Stimulated activated CD8-positive, alpha-beta memory T cell treated with anti-CD3 and anti-CD28 coated beads, Interleukin-7, amount 100 ng/mL, for 4 hours (primary cell): Measurements from ENCODE around the gene SP140L.
"Not testable (repeated sequence)": the region's sequence is repeated elsewhere in the genome, so short reads cannot be mapped to it uniquely, and the experiment has no call there.

Experiments used
- DNase-seq, 2 donors: peaks; one replicate each; pipeline ENCODE4 v3.0.0-alpha.2; 2020; ENCODE audit warnings: low read depth in 2 of 2

SP140L gene

DNA sequence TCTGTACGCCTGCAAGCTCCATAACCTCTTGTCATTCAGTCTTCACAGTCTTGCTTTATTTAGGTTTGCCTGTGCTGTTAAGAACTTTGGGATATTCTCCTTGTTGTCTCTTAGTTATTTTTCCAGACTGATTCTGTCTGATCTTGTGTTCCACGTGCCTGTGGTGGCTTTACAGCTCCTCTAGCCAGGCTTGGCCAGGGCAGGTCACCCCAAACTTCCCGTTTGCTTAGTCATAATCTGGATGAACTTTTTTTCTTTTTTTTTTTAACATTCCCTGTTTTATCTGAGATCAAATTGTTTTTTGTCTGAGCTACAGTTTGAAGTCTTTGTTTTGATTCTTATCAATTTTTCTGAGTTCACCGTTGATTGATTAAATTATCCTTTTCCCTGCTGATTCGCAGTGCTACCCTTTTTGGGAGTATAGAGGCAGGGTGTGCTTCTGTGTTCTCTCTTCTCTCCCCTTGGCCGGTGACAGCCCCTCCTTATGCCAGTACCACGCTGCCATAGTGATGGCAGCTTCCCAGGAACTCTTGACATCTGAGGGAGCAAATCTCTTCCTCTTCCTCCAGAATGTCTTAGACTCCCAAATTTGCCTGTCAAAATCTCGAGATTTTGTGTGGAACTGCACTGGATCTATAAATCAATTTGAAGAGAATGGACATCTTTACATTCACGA lies 91.5 kb downstream of the SP140L start:
- no peak for DNase-seq

DNA sequence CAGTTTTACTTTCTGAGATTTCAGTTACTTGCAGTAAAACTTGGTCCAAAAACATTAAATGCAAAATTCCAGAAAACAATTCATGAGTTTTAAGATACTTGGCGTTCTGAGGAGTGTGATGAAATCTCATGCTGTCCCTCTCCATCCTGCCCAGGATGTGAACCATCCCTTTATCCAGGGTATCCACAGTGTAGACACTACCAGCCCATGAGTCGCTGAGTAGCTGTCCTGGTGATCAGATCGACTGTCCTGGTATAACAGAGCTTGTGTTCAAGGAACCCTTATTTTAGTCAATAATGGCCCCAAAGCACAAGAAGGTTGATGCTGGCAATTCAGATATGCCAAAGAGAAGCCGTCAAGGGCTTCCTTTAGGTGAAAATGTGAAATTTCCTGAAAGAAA lies 92.2 kb downstream of the SP140L start:
- DNase-seq: no peak

DNA sequence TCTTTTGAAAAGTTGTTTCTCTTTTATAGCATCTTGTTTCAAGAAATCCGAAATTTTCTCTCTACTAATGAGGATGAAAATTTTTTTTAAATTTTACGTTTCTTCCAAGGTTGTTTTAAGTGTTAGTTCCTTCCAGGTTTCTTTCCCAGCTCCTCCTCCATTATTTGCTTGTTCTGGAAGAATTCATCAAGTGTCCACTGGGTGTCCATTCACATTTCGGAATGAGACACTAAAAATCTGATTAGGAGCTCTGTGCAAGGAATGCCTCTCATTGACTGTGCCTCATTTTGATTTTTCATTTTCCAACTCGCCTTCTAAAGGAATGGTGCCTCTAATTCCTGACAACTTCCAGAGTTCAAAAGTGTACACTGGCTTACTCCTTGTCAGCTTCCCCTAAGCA lies 95.2 kb downstream of the SP140L start:
- no peak for DNase-seq

DNA sequence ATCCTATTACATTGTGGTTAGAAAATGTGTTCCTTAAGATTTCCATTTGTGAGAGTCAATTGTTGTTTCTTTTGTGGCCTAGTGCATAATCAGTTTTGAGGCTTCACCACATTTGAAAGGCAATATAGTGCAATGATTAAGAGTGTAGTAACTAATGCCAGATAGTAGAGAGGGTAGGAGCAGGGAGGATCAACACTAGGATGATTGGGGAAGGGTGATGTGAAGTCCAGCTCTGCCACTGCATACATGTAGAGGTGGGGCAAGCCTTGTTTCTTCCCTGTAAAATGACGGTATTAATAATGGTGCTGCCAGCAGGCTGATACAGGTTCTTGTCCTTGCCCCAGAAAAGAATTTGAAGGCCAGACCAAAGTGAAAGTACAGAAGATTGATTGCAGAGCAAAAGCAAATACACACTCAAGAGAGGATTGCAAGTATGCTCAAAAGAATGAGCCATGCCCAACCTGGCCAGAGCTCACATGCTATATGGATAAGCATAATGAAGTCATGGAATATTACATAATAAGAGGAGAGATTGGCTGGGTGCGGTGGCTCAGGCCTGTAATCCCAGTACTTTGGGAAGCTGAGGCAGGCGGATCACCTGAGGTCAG lies 97.0 kb downstream of the SP140L start:
- DNase-seq: no peak

DNA sequence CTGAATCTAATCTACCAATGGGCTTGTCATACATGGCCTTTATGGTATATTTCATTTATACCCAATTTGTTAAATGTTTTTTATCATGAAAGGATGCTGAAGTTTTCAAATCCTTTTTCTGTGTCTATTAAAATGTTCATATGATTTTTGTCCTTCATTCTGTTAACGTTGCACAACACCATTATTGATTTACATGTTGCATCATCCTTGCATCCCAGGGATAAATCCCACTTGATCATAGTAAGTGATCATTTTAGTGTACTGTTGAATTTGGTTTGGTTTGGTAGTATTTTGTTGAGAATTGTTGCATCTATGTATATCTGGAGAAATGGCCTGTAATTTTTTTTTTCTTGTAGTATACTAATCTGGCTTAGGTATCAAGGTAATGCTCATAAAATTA lies 98.4 kb downstream of the SP140L start:
- DNase-seq: no peak

DNA sequence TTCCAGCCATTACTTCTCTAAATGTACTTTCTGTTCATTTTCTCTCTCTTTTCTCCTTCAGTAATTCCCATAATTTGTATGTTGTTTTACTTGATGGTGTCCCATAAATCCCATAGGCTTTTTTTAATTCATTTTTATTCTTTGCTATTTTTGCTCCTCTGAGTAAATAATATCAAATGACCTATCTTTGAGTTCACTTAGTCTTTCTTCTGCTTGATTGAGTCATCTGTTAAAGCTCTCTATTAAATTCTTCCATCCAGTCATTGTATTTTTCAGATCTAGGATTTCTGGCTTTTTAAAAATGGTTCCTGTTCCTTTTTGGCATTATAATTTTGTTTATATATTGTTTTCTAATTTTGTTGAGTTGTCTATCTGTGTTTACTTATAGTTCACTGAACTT lies 102.5 kb downstream of the SP140L start:
- DNase-seq: no peak

DNA sequence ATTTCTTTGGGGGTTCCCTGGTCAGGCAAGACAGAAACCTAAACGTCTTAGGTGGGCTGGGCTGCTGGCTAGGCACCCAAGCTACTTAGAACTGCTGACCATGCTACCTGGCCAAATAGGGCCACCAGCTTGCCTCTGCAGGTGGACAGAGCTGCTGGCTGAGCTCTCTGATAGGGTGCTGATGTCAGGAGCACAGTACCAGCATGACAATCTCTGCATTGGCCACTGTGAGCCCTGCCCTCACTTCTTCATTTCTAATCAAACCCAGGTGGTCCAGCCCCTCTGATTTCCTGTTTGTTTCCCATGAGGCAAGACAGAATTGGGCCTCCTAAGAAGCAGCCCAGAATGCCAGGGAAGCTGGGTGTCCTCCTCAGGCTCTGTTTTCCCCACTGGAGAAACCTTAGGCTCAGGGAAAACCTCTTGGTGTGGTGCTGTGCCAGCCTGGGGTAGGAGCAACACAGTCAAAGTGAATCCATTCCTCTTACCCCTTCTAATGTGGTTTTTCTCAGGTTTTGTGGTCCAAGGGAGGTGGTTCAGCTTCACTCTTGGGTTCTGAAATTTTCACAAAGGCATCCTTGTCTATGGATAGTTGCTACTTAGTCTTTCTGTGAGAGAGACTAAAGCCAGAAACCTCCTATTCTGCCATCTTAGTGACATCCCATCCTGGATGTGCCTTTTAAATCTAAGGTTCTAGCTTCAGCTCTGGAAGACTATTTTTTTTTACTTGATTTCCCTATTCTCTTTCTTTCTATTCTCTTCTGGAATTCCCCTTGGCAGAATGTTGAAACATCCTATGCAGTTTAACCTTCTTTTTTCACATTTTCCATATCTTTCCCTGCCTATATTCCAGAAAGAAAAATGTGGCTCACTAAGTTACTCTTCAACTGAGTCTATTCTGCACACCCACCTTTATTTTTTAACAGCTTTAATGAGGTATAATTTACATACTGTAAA lies 104.2 kb downstream of the SP140L start:
- DNase-seq: no peak

DNA sequence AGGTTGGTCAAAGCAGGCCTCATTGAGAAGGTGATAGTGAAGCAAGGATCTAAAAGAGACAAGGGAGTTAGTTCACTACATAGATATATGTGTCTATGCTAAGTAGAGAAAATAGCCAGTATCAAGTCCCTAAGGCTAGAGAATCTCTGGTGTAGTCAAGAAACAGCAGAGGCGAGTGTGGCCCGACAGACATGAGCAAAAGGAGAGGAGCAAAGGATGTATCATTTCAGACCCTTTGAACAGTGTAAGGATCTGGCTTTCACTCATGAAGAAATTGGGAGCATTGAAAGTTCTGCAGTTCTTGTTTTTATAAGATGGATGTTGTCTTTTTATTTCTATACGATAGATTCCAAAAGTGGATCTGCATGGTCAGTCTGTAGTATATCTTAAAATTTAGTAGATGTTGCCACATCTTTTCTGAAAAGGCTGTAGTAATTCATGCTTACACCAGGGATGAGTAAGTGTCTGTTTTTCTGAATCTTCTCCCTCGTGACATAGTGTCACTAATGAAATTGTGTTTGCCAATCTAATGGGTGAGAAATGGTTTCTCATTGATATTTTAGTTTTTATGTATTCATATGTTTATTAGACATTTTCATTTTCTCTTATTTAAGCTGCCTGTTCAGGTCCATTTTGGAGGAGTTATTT lies 107.8 kb downstream of the SP140L start:
- DNase-seq: no peak

DNA sequence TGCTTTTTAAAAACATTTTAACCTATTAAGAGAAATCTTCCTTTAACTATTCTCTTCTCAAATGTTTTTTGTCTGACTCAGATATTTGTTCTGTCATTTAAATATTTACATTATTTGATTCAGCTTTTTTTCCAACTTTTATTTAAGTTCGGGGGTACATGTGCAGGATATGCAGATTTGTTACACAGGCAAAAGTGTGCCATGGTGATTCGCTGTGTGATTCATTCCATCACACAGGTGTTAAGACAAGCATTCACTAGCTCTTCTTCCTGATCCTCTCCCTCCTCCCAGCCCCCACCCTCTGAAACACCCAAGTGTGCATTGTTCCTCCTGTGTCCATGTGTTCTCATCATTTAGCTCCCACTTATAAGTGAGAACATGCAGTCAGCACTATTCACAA lies 108.4 kb downstream of the SP140L start:
- no peak for DNase-seq

DNA sequence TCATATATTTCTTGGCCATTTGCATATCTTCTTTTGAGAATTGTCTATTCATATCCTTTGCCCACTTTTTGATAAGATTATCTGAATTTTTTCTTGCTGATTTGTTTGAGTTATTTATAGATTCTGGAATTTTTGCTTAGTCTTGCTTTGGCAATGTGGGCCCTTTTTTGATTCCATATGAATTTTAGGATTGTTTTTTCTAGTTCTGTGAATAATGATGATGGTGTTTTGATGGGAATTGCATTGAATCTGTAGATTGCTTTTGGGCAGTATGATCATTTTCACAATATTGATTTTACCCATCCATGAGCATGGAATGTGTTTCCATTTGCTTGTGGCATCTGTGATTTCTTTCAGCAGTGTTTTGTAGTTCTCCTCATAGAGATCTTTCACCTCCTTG lies 112.1 kb downstream of the SP140L start:
- not testable (repeated sequence) for DNase-seq

DNA sequence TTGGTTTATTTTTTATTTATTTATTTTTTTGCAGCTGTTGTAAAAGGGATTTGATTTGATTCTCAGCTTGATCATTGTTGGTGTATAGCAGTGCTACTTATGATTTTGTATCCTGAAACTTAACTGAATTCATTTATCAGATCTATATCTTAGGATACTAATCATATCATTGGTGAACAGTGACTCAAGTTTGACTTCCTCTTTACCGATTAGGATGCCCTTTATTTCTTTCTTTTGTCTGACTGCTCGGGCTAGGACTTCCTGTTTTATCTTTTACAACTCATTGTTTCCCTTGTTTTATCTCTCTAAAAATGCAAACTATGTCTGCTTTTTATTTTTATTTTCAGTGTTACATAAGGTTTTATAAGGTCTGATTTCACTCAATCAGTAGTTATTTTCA lies 112.6 kb downstream of the SP140L start:
- no peak for DNase-seq

DNA sequence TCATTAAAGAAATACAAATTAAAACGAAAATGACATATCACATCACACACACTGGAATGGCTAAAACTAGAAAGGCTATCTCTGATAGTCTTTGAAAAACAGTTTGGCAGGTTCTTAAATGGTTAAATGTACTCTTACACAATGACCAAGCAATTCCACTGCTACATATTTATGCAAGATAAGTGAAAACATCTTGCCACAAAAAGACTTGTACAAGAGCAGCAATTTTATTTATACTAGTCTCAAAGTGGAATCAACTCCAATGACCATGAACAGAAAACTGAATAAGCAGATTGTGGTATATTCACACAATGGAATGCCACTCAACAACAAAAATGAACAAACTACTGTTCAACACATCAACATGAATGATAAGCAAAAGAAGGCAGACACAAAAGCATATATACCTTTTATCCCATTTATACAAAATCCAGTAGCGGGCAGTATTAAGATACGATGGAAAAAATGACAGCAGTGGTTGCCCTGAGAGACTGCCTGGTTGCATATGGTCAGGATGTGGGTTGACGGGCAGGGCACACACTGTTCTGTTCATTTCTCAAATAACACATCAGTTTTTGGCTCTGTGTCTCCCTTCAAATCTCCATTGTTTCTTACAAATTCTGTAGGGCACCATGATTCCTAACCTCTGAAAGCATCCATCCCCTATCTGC lies 114.4 kb downstream of the SP140L start:
- DNase-seq: peak; percentile 45 to 49

DNA sequence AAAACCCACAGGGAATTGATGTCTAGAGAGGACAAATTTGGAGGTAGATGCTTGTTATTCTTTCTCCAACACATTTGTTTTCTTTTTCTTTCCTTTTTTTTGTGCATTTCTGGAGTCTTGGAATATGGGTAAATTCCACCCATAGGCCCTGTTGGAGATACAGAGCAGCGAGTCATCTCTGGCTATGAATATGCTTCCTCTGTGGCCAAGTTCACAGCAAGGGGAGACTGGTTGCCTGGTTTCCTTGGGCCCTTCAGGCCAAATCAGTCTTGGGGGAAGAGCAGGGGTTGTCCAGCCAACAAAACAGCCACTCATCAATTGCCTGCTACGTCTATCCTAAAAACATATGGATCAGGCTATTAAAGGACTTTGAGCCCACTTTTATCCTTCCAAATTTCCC lies 116.5 kb downstream of the SP140L start:
- no peak for DNase-seq

DNA sequence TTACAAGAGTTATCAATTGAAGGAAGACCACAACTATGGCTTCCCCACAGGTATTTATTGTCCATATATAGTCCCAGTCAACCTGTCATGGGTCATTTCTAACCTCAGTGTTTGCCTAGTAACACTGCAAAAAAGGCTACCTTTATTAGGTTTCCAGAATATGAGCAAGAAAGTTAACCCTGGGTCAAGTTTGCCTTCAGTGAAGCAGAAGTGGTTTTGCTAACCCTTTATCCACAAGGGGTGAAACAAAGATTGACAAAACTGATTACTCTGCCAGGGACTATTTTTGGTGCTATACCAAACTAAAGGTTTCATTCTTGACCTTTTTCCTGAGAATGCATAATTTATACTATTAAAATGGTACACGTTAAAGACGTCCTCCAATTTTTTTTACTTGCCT lies 117.8 kb downstream of the SP140L start:
- DNase-seq: no peak

DNA sequence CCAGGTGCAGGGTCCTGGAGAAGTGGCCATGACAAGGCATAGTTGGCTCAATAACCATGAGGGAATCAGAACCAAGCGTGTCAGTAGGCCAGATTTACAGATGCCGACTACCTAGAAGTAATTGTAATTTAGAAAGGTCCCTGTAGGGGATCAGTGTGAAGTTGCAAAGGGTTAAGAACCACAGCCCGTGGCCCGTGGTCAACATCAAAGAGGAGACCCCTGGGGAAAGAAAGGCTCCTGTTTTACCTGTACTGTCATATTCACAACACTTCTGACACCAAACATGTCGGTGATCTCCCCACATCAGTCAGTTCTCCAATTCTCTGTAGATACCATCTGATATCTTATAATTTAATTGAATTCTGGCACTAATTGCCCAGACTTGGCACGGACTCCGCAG lies 120.0 kb downstream of the SP140L start:
- DNase-seq: no peak

DNA sequence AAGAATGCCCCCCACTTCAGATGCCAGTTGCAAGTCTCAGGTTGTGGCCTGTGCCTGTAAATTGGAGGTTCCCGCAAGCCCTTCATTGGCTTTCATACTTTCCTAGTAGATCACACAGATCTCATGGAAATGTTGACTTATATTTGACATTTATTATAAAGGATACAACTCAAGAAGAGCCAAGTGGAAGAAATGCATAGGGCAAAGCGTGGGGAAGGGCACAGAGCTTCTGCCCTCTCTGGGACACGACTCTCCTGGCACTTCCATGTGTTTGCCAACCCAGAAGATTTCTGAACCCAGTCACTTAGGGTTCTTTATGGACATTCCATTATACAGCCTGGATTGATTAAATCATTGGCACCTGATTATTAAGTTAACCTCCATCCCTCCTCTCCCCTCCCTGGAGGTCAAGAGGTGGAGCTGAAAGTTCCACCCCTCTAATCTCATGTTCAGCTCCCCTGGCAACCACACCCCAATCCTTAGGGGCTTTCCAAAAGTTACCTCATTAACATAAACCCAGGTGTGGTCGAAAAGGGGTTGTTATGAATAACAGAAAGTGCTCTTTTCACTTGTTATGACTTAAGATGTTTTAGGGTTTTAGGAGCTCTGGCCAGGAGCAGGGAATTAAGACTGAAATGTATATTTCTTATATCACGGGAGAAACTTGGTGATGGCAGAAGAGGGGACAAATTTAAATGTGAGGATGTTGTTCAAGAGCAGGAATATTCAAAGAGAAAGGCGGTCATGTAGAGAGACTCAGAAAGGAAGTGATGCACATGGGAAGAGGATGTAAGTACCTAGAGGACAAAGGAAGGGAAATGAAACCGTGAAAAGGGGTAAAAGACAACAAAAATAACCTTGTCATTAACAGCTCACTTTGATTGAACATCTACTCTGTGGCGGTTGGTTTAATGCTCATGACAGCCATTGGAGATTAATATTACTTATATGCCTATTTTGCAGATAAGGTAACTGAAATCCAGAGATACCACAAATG lies 120.8 kb downstream of the SP140L start:
- DNase-seq: no peak

DNA sequence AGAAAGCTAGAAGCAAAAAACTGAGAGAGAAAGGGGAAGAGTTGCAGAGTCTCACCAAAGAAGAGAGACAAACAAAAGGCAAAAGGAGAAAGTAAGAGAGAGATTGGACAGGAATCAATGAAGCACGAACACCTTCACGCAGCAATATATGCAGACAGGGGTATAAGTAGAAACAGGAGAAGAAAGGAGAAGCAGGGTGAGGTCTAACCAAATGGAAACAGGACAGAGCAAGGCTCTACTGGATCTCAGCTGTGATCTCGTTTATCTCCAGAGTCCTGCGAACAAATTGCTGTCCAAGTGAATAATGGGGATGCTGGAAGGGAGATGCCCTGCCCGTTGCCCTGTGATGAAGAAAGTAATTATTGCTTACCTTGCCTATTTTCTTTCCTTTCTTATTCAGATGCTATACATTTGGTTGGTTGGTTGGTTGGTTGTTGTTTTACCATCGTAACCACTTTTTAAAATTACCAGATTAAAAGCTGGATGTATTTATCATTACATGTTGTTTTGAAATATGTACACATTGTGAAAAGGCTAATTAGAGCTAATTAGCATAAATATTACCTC lies 123.0 kb downstream of the SP140L start:
- no peak for DNase-seq

DNA sequence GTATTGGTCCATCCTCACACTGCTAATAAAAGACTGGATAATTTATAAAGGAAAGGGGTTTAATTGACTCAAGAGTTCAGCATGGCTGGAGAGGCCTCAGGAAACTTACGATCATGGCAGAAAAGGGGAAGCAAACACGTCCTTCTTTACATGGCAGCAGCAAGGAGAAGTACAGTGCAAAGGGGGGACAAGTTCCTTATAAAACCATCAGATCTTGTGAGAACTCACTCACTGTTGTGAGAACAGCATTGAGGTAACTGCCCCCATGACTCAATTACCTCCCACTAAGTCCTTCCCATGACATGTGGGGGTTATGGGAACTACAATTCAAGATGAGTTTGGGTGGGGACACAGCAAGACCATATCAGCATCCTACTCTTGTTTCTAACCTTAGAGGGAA lies 126.0 kb downstream of the SP140L start:
- no peak for DNase-seq
